Amniotic stem cell (primary cell): ENCODE data around the gene VKORC1.
"Not testable (repeated sequence)": the region's sequence is repeated elsewhere in the genome, so short reads cannot be mapped to it uniquely, and the experiment has no call there.

Experiments
- DNase-seq: peaks from one replicate; lab custom pipeline; 2025; lab: John Stamatoyannopoulos, UW

VKORC1 gene

GRCh38 chr16:31094424-31095120, at the start of gene VKORC1:
Gene VKORC1, minus strand, starts transcription at chr16:31094797. Its CDS starts 68 bp downstream, at chr16:31094729.
- DNase-seq = peak; percentile 99

- no peak for DNase-seq
Measured at GRCh38 chr16:31143694-31144148, 49.1 kb upstream of the VKORC1 start.

GRCh38 chr16:31143011-31143693, 48.6 kb upstream of the VKORC1 start:
- no peak for DNase-seq

DNA sequence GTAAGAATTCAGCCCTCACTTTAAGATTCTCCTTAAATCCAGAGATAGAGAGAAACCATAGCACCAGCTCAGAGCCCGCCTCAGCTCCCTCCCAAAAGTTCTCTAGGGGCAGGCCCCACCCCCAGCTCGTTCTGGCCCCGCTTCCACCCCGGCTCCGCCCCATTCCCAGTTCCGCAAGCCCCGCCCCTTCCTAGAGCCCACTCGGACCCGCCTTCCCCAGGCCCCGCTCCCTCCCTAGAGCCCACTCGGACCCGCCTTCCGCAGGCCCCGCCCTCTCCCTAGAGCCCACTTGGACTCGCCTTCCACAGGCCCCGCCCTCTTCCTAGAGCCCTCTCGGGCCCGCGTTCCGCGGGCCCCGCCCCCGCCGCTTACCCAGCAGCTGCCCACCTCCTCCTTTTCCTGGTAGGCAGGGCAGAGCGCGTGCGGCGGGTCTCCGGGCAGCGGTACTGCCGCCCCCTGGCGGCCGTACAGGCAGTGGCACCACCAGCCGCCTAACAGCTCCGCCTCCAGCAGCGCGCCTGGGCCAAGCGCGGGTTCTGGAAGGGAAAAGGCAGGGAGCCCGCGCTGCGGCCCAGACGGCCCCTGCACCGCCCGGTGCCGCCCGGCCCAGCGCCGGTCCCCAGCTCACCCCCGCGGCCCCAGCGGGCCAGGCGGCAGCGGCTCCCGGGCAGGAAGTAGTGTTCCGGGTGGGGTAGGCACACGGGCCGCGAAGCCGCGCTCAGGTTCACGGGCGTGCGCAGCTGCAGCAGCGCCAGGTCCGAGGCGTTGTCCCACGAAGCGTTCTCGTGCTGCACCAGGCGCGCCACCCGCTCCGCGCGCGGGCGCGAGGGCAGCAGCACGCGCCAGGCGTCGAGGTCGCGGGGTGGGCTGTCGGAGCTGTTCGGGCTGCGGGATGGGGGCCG, 47.8 kb upstream of the VKORC1 start:
- DNase-seq = peak; percentile 99

DNA sequence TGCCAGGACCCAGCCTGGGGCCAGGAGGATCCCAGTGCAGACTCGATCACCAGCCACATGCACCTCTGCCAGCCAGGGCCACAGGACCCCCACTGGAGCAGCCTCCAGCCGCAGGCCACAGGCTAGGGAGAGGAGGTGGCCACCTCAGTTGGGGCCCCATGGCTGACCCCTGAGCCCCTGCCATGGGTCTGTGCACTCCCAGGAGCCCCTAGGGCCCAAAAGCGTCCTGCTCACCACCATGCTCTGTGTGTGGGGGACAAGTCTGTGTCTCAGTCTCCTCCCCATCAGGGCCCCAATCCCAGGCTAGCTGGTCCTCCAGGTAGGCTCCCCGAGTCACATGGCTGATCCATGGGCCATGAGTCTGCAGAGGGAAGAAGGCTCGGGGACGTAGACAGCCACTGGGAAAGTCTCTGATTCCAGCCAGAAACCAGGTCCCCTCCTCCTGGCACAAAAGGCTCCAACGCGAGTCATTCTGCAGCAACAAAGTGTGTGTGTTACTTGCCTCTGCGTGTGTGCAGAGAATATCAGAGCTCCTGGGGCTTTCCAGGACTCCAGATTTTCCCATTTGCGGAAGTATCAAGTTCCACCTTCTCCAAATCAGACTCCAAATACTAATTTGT, 47.0 kb upstream of the VKORC1 start:
- peak; percentile 68 for DNase-seq

DNA sequence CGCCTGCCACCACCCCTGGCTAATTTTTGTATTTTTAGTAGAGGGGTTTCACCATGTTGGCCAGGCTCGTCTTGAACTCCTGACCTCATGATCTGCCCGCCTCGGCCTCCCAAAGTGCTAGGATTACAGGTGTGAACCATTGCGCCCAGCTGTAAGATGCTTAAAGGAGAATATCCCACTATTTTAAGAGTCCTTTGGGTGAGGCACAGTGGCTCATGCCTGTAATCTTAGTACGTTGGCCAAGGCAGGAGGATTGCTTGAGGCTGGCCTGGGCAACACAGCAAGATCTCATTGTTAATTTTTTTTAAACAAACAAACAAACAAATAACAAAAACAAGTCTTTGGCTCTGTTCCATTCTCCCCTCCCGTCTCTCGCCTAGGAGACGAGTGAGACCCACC, 46.5 kb upstream of the VKORC1 start:
- DNase-seq = not testable (repeated sequence)

DNA sequence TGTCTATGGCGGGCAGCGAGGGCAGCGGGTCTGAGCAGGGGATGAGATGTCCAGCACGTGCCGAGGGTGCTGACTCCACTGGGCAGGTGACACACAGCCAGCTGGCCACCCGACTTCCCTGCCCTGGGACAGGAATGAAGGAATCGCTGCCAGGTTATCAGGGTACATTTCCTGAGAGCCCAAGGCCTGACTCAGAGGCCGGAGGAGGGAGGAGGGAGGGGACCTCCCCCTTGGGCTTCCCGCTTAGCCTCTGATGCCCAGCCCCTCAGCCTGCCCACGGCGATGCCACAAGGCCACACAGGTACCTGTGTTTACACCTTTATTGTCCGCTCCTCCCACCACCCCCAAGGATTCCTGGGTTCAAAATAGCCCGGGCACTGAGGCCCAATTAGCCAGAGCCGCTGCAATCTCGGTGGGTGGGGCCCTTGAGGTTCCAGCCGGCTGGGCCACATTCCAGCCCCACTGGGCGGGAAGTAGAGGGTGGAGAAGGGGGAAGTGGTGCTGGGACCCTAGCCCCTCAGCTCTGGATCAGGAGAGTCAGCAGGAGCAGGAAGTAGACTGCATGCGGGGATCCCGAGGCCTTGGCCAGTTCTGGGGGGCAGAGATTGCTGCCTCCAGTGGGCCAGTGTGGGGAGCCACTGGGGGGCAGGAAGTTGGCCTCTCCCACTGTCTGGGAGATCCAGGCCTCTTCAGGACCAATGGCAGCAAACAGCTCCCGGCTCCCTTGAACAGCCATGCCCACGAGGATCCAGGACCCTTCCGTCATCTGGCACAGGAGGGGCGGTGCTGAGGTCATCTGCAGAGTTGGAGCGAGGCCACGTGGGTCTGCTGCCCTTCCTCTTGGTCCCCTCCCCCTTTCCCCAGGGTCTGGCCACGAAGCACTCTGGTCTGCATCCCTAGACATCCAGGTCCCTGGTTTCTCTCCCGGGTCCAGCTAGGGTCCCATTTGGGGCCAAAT, 44.3 kb upstream of the VKORC1 start:
- DNase-seq = no peak

DNA sequence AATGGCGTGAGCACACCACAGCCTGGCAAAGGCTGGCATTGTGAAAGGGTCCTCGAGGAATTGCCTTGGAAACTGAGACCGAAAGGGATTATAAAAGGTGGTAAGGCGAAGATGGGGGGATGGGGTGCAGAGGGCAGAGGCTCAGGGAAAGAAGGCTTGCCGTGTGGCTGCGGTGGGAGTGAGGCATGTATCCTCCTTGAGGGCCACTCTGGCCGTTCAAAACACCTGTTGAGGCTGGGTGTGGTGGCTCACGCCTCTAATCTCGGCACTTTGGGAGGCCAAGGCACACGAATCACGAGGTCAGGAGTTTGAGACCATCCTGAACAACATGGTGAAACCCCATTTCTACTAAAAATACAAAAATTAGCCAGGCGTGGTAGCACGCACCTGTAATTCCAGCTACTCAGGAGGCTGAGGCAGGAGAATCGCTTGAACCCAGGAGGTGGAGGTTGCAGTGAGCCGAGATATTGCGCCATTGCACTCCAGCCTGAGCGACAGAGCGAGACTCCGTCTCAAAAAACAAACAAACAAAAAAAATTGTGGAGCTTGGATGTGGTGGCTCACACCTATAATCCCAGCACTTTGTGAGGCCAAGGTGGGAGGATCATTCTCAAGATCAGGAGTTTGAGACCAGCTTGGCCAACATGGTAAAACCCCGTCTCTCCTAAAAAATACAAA, 42.4 kb upstream of the VKORC1 start:
- DNase-seq = not testable (repeated sequence)

DNA sequence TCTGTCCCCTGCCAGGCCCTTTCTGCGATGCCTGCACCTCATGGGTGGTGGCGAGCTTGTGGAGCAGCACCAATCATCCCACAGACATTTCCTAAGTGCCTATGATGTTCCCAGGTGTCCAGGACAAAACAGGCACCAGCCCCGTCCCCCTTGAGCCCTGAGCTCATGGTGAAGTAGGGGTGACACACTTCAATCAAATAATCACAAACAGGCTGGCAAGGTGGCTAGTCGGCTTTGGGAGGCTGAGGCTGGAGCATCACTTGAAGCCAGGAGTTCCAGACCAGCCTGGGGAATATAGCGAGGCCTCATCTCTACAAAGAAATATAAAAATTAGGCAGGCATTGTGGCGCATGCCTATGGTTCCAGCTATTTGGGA, 41.7 kb upstream of the VKORC1 start:
- no peak for DNase-seq

GRCh38 chr16:31135535-31136286, 41.1 kb upstream of the VKORC1 start, which contains the start of gene PRSS8:
Gene PRSS8, minus strand, starts transcription at chr16:31135727. Its CDS starts 229 bp downstream, at chr16:31135498.
- no peak for DNase-seq

GRCh38 chr16:31134625-31135534, 40.3 kb upstream of the VKORC1 start:
- DNase-seq = no peak

- no peak for DNase-seq
Measured at GRCh38 chr16:31134091-31134571, 39.5 kb upstream of the VKORC1 start.

- DNase-seq = no peak
Measured at GRCh38 chr16:31133046-31133501, 38.5 kb upstream of the VKORC1 start.

DNA sequence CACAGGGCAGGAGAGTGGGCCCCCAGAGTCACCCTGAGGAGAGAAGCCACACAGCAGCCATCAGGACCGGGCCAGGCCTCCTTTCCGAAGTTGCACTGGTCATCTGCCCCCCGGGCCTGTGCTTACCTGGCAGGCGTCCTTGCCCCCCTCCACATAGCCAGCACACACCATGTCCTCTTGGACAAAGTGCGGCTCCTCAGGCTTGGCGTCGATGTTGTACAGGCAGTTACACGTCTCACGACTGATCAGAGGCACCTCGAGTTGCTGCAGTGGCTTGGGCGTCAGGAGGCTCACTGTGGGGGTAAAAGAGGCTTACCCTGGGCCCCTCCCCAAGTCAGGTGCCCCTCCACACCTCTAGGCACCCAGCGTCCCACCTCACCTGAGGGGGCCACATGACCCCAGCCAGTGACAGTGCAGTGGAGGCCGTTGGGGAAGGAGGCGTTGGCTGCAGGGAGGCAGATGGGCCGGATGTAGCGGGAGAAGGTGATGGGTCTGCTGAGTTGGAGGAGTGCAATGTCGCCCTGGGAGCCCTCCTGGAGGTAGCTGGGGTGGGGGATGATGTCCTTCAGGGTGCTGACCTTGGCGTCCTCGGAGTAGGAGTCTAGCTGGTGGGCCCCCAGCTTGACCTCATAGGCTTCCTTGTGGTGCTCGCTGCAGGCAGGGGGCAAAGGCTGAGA, 37.8 kb upstream of the VKORC1 start:
- no peak for DNase-seq

GRCh38 chr16:31131841-31132271, 37.3 kb upstream of the VKORC1 start:
- DNase-seq = no peak

- DNase-seq = no peak
Measured at GRCh38 chr16:31131416-31131815, 36.8 kb upstream of the VKORC1 start.

DNA sequence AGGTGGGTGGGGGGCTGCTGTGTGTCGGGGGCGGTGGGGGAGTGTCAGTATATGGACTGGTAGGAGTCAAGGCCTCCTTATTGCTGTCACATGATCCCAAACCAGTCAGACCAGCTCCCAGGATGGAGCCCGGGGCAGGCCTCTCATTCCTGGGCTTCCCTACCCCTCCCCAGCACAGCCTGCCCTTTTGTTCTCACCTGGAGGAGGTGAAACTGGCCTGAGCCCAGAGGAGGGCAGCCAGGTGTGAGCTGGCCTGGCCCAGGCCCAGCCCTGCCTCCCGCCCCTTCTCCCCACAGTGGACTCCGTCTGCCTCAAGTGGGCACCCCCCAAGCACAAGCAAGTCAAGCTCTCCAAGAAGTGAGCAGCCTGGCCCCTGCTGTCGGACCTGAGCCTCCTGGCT, 36.3 kb upstream of the VKORC1 start:
- DNase-seq = no peak
